NOMO-1 treated with DMSO at 0.1 percent for 48 hours (cell line): Measurements from ENCODE around the gene TALDO1.

Source experiments
- DNase-seq: peaks from one replicate; lab custom pipeline; 2025; ENCODE audit not compliant: unreplicated experiment; lab: John Stamatoyannopoulos, UW

The TALDO1 gene

DNA sequence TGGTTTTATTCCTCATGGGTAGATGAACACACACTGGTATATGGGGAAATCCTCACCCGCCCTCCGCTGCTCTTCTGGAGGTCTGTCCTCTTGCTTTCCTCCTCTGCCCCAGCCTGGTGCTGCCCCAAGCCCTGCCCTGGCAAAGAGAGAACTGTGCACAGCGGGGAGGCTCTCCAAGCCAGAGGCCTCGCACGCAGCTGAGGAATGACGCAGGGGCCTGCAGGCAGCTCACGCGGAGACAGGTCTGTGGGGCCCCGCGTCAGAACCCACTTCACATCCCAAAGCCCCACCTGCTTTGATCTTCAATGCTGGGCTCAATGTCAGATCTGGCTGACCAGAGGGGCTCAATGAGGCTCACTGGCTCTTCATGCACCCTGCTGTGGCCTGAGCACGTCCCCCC is 20.0 kb downstream of the TALDO1 start:
- DNase-seq = no peak

DNA sequence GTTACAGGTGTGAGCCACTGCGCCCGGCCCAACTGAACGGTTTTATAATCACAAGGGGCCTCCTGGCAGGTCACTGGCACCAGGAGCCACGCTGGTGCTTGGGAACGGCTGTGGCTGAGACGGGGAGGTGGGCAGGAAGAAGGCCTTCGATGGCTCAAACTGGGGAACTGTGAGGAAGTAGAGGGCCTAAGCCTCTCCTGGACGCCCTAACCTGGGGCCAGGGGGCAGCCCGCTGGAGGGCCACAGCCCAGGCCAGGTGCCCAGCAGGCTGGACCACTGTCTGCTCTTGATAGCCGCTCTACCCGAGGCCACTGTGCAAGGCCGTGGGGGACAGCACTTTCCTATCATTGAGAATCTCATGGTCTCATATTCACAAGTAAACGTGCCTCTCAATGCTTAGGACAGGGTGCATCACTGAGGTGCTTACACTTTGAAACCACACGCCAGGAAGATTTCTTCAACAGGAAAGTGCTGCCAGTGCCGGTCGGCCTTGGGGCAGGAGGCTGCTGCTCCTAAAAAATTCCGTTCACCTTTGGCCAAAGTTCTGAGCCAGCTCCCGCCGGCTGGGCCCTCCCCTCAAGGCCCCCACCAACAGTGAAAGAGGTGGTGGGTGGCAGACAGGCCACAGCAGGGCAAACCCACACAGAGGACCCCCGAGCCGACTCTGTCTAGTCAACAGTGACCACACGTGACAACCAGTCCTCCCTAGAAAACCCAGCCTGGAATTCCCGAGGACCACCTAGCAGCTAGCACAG is 22.8 kb downstream of the TALDO1 start:
- no peak for DNase-seq

DNA sequence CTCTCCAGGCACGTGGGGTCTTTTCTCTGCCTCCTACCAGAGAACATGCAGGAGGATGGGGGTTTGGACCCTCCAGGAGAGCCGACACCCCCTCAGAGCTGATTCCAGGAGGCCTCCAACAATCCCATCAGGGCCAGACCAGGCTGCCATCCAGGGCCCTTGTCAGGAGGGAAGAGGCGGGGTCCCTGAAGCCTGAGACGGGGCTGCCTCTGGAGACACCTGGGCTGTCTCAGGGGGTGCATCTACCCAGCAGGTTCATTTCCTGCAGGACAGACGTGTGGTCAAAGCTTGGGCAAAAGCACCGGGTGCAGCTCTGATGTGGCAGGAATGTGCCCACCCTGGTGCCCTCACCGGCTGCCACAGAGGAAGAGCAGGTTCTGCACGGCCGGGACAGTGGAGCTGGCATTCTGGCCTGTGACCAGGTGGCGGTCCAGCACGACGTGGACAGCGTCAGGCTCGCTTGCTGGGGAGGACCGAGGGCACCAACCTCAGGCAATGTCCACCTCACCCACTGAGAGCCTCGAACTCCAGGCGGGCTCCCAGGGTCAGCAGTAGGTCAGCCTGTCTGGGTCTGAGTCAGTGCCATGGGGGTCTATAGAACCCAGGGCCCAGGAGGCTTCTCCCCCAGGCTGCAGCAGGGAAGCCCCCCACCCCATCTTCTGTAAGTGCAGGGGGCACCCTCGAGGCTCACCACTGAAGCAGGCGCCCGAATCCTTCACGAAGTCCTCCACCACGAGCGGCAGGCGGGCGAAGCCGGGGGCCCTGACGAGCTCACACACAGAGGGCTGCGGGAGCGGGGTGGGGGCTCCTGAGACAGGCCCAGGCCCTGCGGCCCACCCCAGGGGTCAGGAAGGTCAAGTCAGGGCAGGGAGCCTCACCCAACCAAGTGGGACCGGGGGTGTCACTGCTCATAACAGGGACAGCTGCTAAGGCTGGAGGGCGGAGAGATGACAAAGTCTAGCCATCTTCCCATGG is 23.7 kb downstream of the TALDO1 start:
- no peak for DNase-seq

DNA sequence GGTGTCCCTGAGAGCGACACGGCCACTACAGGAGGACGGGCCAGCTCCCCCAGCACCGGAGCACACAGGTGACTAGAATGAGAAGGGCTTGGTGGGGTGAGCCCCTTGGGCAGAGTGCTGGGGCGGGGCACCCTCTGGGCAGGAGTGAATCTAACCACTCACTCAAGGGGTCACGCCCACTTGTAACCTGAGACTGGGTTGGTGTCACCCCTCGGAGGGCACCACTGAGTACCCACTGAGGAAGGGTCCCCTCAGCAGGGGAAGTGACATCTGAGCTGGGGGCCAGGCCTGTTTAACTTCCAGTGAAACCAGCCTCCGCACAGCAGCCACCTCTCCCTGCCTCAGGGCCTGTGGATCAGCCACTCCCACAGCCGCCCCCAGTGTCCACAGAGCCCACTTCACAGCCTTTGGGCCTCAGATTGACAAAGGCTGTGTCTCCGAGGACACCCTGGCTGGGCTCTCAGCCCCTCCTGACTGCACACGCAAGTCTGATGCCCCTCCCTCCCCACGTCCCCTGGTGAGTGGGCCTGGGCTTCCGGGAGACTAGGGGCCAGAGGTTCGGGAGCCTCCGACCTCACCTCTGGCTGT is 24.4 kb downstream of the TALDO1 start:
- no peak for DNase-seq

DNA sequence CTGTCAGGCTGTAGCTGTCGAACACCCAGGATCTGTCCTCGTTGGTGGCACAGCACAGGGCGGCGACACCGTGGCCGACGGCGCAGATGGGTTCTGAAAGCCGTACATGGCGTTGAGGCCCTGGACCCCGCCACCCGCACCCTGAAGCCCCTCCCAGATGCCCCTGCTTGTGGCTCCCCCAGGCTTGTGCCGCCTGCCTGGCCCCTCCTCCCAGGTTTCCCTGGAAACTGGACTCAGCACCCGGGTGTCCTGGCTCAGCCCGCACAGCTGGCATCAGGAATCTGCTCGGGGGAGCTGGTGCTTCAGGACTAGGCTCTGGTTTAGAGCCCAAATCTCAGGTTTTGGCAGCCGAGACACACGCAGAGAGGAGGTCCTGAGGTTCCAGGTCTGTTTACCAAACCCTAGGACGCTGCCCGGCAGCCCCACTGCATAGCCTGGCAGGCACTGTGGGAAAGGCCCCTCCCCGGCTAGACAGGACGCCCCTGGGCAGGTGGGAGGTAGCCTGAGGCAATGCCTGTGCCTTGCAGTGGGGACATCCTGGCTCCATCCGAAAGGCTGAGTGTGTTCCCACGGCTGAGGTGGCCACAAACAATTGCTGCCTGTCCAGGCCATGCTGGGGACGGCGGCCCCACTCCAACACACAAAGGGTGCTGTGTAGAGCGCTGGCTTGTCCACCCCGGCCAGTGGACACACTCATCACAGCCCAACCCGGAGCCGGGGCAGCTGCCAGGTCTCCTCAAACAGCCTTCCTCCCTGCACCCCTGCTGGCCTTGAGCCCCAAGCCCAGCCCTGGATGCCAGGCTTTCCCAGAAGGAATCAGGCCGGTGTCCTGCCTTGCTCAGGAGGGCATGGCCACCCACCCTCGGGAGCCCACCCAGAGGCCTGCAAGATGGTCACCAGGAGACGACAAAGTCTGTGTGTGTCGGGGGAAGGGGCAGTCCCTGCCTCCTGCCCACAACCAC is 25.4 kb downstream of the TALDO1 start:
- no peak for DNase-seq

DNA sequence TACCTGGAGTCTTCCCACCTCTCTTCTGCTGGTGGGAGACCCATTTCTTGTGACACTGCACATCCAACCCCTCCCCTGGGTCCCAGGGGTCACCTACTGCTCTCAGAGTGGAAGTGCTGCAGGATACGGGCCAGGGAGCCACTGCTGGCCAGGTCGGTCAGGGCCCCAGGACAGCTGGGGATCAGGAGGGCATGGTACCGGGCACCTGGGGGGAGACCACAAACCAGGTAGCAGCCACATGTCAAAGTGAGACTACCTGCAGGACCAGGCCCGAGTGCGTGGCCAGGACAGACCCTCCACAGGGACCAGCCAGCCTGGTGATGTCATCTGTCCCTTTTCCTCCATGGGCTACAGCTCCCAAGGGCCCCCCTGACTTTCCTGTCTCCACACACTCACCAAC is 26.2 kb downstream of the TALDO1 start:
- DNase-seq = no peak

DNA sequence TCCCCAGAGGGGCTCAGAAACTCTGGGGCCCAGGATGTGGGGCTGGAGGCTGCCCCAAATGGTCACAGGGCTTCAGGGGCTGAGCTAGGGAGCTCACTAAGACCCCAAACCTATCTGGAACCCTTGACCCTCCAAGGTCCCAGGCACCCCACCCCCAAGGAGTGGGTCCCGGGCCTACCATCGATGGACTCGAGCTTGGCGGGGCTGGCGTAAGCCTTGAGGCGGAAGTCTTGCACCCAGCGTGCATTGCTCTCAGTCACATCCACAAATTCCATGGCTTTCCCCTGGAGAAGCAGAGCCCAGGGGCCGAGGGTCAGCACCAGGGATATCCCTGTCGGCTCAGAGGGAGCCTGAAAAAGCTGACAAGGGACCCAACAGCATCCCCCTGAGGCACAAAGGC is 26.6 kb downstream of the TALDO1 start:
- DNase-seq = no peak

DNA sequence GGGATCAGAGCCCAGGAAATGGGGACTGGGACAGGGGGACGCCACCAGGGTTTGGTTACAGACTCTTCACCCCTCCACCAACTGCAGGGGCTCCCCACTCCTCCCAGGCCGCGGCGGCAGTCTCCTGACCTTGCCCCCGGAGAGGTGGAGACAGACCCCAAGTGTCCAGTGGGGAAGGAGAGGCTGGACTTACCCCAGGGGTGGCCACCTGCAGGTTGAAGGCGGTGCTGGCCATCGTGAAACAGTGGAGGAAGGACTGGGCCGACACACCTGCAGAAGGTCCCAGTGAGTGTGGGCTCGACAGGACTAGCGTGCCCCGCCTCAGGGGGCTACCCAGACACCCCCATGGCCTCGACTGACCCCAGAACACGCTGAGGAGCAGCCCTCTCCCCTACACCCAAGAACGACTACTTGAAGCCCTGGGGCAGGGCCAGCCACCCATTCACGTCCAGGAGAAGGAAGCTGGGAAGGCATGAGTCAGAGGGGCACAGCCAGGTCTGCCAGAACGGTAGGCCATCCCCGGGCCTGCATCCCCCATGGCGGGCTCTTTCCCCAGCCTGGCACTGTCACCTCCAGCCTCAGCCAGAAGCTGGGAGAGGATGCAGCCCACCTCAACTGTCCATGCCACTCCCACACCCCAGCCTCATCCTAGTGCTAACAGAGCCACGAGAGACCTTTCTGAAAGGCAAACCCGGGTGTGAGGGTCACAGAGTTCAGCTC is 27.8 kb downstream of the TALDO1 start:
- no peak for DNase-seq

DNA sequence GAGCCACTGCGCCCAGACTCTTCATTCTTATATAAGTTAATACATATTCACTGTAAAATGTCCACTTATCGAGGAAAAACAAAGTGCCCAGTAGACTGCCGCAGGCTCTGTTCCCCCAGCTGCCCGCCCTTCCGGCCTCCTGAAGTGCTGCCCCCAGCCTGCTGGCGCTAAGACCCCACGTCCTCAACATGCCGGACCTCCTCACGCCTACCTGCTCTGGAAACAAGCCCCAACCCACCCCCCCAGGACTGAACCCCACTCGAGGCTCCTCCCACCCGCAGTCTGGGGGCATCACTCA is 28.9 kb downstream of the TALDO1 start:
- DNase-seq = no peak

DNA sequence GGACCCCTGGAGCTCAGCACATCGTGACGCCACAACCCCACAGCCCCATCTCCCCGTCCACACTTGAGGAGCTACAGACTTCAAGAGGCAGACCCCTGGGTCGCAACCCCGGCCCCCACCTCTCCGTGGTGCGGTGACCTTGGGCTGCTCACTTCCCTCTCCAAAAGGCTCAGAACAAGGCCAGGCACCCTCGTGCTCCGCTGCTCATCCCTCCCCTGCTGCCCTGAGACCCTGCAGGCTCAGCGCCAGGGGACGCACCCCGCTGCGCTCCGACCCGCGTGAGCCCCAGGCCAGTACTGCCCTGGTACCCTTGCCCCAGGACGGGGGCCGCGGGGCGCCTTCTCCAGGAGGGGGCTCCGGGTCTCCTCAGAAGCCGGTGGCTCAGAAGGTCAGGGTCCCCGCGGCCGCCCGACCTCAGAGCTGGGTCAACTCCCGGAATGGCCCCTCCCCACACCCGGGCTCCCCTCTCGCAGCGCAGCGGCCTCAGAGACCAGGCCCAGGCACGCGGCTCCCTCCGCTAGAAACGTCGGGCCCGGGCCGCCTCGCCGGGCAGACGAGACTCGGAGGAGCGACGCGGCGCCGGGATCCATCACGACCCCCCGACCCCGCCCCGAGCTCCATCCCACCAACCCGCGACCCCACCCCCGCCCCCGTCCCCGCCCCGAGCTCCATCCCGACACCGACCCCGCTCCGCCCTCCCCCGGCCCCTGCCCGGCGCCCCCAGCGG is 29.5 kb downstream of the TALDO1 start:
- DNase-seq = peak; percentile 24

DNA sequence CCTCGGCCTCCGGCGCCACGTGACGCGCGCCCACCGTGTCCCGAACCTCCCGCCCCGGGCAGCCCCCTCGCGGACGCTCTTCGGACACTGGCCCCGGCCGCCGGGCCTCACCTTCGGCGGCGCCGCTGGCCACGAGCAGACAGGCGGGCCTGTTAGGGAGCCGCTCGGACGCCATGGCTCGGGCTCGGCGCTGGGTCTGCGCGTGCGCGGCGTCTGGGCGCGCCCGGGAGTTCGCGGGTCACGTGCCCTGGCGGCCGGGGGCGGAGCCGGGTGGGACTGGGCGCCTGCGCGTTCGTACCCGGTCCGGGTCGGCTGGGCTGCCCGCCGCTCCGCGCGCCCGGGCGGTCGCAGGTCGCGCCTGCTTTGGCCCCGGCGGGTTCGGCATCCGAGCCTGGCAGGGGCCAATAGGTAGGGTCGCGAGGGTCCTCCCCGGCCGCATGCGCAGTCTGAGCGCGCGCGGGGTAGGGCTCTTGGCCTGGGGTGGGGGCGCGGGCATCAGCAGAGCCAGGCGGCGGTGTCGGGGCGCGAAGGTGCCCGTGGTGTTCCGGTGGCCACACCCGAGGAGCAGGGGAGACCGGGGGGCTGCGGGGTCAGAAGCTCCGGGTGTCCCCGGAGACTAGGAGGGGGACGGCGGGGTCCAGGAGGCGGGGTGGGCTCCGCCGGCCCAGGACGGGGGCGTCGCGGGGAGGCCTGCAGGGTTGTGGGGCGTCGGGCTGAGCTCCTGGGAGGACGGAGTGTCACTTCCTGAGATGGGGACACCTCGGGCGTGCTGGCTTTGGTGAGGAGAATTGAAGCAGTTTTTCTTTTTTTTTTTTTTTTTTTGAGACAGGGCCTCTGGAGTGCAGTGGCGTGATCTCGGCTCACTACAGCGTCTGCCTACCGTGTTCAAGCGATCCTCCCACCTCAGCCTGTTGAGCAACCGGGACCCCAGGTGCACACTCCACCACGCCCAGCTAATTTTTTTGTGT is 30.3 kb downstream of the TALDO1 start, which contains the start of gene GATD1:
Gene GATD1, minus strand, starts transcription at position 200 of the 968 bp plus-strand sequence. Its CDS starts 25 bp downstream, at position 175.
- DNase-seq = peak; percentile 73

DNA sequence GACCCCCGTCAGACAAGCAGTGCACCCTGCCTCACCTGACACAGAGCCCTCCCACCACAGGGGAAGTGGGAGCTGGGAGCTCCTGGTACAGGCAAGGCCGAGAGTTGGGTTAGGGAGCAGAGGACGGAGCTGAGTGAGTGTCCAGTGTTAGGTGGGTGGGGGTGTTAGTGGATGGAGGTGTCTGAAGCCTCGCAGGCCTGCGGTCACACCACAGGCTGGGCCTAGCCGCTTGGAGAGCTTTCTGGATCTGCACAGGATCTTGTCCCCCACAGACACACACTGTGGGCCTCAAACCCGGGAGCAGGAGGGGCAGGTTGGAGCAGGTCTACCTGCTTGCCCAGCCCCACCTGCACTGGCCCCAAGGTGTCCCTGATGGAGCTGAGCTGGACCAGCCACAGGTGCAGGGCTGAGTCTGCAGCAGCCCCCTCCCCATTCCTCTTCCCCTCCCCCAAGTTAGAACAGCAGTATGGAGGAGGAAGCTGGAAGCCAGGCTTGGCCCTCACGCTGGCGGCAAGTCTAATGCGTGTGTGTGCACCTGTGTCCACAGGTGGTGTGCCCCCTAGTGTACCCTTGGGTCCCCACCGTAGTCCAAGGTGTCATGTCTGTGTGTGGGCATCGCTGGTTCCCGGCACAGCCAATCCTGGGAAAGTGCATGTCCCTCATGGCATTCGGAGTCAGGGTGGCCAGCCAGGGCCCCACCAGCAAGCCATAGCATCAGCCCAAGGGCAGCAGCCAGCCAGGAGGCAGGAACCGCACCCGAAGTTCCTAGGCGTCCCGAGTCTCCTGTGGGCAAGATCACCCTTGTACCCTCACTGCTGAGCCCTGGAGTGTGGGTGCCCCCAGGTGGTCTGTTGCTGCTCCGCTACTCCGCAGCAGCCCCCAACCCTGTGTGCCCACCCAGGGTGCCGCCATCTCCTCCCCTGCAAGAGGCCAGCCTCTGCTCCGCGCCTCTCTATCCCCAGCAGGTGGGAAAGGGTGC is 32.0 kb downstream of the TALDO1 start:
- DNase-seq = no peak

DNA sequence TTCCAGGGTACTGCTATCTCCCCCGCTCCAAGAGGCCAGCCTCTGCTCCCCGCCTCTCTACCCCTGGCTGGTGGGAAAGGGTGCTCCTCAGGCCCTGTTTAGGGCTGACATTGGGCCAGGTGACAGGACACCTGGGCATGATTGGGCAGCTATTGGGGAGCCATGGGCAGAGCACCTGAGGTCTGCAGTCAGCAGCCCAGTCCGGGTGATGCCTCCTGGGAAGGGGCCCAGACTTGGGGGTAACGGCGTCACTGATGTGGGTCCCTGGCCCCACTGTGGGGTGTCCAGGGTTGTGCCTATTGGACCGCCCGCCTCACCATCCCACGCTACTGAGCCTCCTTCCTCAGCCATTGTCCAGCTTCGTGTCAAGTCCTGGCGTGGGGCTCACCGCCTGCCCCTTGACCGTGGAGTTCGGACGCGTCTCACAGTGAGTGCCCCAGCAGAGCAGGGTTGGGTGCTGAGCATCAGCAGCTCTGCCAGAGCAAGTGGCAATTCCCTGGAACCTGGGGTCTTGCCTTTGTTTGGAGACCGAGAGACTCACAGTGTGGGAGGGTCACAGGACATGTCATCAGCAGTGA is 32.8 kb downstream of the TALDO1 start:
- no peak for DNase-seq

DNA sequence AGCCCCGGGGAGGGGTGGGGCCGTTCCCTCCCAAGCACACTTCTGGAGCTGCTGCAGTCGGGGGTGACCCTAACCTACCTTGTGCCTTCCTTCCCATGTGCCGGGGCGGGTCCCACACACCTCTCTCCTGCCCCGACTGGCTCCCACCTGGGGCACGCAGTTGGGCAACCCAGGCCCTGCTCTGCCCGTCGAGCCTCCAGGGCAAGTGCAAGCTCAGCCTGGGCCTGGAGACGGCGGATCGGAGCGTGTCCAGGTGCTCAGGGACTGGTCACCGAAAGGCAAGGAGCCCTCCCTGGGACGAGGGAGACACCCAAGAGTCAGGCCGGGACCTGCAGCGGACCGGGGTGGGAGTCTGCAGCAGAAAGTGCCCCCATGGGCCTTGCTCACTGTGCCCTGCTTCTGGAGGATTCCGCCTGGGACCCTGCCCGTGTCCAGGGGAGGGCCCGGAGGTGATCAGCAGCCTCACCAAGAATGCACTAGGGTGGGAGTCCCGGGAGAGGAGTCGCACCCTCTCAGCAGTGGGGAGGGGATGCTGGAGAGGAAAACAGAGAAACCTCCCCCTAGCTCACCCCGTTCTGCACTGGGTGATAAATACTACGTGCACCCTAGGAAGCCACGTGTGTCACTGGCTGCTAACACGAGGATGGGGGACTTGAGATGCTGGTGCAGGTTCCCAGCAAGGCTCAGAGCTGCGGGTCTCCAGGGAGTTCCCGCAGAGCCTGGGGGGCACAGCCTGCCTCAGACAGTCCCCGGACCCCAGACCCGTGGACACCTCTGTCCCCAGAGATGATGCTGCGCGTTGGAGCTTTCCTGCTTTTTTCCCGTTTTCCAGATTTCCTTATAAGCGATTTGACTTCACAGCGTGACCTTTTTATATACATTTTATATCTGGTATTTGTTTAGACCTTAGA is 35.3 kb downstream of the TALDO1 start:
- no peak for DNase-seq

DNA sequence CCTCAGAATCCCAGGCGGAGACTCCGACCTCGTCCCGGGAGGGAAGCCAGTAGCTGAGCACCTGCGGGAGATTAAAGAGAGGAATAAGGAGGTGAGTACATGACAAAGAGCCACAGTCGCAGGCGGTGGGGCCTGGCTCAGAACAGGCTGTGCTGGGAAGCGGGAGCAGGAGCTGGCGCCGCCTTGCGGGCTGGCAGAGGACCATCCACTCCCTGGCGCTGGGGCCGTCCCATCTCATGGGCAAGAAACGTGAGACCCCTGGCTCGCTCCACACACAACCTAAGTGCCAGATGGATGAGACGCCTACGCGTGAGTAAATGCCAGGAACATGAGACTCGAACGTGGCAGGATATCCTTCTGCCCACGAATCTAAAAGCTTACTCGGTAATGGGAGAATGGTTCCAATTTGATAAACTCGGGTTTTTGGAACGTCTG is 36.3 kb downstream of the TALDO1 start:
- no peak for DNase-seq
